DOHH2 (cell line): ENCODE results near the gene IL22RA2.

Source experiments
- H3F3A ChIP-seq: fragments of 200-600 bp; sonication (generic), shearing (Covaris generic); 2 replicates; pipeline ENCODE4 v1.6.0; 2016; ENCODE audit warnings: antibody characterized with exemption, mild to moderate bottlenecking; ENCODE audit not compliant: control insufficient read depth, insufficient read depth
- H3K27ac ChIP-seq: fragments of 200-600 bp; sonication (generic); 2 replicates; pipeline ENCODE4 v1.5.1; 2014; ENCODE audit warnings: low read depth, mild to moderate bottlenecking, low read length, moderate library complexity
- H3K27me3 ChIP-seq: fragments of 200-600 bp; sonication (generic); 2 replicates; pipeline ENCODE4 v1.6.1; 2014; ENCODE audit warnings: mild to moderate bottlenecking, low read length, mixed read lengths; ENCODE audit not compliant: control insufficient read depth
- H3K36me3 ChIP-seq: fragments of 200-600 bp; sonication (generic); 2 replicates; pipeline ENCODE4 v1.6.1; 2014; ENCODE audit warnings: mild to moderate bottlenecking, low read length, moderate library complexity, mixed read lengths; ENCODE audit not compliant: control insufficient read depth
- H3K4me1 ChIP-seq: fragments of 200-600 bp; sonication (generic); 2 replicates; pipeline ENCODE4 v1.6.1; 2014; ENCODE audit warnings: mild to moderate bottlenecking, low read length, mixed read lengths; ENCODE audit not compliant: control insufficient read depth
- H3K4me2 ChIP-seq: fragments of 200-600 bp; sonication (generic); 2 replicates; pipeline ENCODE4 v1.6.0; 2014; ENCODE audit warnings: mild to moderate bottlenecking, low read length, moderate library complexity
- H3K4me3 ChIP-seq: fragments of 200-600 bp; sonication (generic); 2 replicates; pipeline ENCODE4 v1.5.1; 2014; ENCODE audit warnings: mild to moderate bottlenecking, low read length, mixed read lengths
- H3K79me2 ChIP-seq: fragments of 200-600 bp; sonication (generic); 2 replicates; pipeline ENCODE4 v1.6.1; 2014; ENCODE audit warnings: mild to moderate bottlenecking, low read length, mixed read lengths; ENCODE audit not compliant: control insufficient read depth
- H3K9me2 ChIP-seq: fragments of 200-600 bp; sonication (generic); replicated peaks from 2 replicates; pipeline ENCODE4 v1.6.1; 2014; ENCODE audit warnings: mild to moderate bottlenecking, low read length, mixed read lengths; ENCODE audit not compliant: control insufficient read depth
- H3K9me3 ChIP-seq: fragments of 200-600 bp; sonication (generic); 2 replicates; pipeline ENCODE4 v1.6.1; 2014; ENCODE audit warnings: antibody characterized with exemption, low read length, mixed read lengths; ENCODE audit not compliant: control insufficient read depth, insufficient read depth
- H4K20me1 ChIP-seq: fragments of 200-600 bp; sonication (generic); 2 replicates; pipeline ENCODE4 v1.6.0; 2014; ENCODE audit warnings: low read depth, mild to moderate bottlenecking, antibody characterized with exemption, low read length, moderate library complexity; ENCODE audit not compliant: control insufficient read depth, insufficient read depth
- CTCF ChIP-seq: fragments of 200-600 bp; sonication (generic); IDR thresholded peaks from one replicate; pipeline ENCODE4 v1.5.1; 2014; ENCODE audit warnings: antibody characterized with exemption, mild to moderate bottlenecking, low read depth, low read length; ENCODE audit not compliant: poor library complexity, severe bottlenecking
- EZH2phosphoT487 ChIP-seq: fragments of 200-600 bp; sonication (generic); IDR thresholded peaks from 2 replicates; pipeline ENCODE4 v1.6.1; 2017; ENCODE audit warnings: borderline replicate concordance, mild to moderate bottlenecking, antibody characterized with exemption, low read length, moderate library complexity, mixed read lengths

The IL22RA2 gene

DNA sequence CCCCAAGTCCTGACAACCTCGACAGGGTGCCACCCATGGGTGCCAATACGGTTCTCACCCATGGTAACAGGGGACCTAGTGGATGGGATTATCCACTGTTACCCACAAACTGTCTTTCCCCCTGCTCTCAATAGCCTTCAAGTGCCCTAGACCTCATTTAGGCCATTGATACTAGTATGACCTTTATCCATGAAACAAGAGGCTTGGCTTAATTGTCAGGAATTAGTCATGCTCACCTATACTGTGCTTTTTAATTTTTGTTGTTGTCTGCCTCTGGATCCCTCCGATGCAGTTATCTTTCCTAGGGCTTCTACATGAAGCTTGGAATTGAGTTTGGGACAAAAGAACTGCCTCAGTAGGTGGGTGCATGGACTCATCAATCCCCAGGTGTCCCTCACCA lies 11.8 kb upstream of the IL22RA2 start:
- Histone ChIP-seq H3K4me3 (no peak overlapping the region), H3F3A (no peaks in the 10 kb centered on the region), H4K20me1 (no peaks in the 10 kb centered on the region), H3K4me1 (no peaks in the 10 kb centered on the region), H3K9me2 (no peaks in the 10 kb centered on the region), H3K9me3 (peaks cover 54% of the 10 kb centered on the region), H3K4me2 (no peak overlapping the region), H3K79me2 (no peaks in the 10 kb centered on the region), H3K27me3 (no peaks in the 10 kb centered on the region), H3K36me3 (no peaks in the 10 kb centered on the region), H3K27ac (no peak overlapping the region)
- TF ChIP-seq CTCF (no peak), EZH2phosphoT487 (no peak)

GRCh38 chr6:137182654-137183073 lies 9.2 kb upstream of the IL22RA2 start:
- TF ChIP-seq EZH2phosphoT487 (no peak), CTCF (no peak)
- Histone ChIP-seq H3K79me2 (no peaks in the 10 kb centered on the region), H3F3A (no peaks in the 10 kb centered on the region), H3K4me3 (no peak overlapping the region), H3K9me2 (no peaks in the 10 kb centered on the region), H3K27me3 (no peaks in the 10 kb centered on the region), H3K4me2 (no peak overlapping the region), H3K36me3 (no peaks in the 10 kb centered on the region), H3K27ac (no peak overlapping the region), H3K4me1 (no peaks in the 10 kb centered on the region), H3K9me3 (peaks cover 48% of the 10 kb centered on the region), H4K20me1 (no peaks in the 10 kb centered on the region)

- Histone ChIP-seq H3K4me1 (peaks cover 5% of the 10 kb centered on the region), H3K4me2 (no peak overlapping the region), H4K20me1 (no peaks in the 10 kb centered on the region), H3K79me2 (no peaks in the 10 kb centered on the region), H3K4me3 (no peak overlapping the region), H3K27ac (no peak overlapping the region), H3K27me3 (no peaks in the 10 kb centered on the region), H3F3A (no peaks in the 10 kb centered on the region), H3K9me2 (no peaks in the 10 kb centered on the region), H3K9me3 (peaks cover 44% of the 10 kb centered on the region), H3K36me3 (no peaks in the 10 kb centered on the region)
- TF ChIP-seq EZH2phosphoT487, result no peak
- TF ChIP-seq CTCF, result no peak
Measured at GRCh38 chr6:137181891-137182653, 8.6 kb upstream of the IL22RA2 start.
